ENCODE results near the gene ASCL4. TPM values are rescaled to one million over a fixed set of nuclear protein-coding genes. Genes with fewer than 3 reads are reported as not detected.

ASCL4 gene
- total and polyA plus RNA-seq, 2 of the 8 experiments (the other 6 are each of a cell fraction or from before 2014, with no cell fraction given), result not detected

DNA sequence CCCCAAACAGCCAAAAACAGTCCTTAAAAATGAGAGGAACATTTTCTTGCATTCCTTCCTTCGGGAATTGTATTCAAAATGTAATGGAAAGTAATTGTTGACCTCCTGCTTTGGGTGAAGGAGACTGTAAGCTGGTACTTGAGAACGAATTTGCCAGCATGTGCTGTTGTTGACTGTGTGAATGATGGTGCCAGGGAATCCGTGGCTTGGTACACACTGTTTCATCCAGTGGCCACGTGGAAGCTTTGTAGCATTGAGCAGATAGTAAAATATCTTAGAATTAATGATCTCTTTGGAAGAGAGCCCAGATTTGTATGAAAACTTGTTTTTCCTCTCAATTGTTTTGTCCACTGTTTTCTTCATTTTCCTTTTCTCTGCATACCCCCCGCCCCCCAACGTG lies 1.7 kb downstream of the ASCL4 start:
- Histone ChIP-seq H3K4me3 (ENCODE audit: extremely low read depth in 1 of 4, insufficient read depth in 2 of 4, low read depth in 3 of 4, low read length in 4 of 4) (peak overlapping the region in 1 of 4 experiments; percentile 68; a peak in 2 of 8 replicates), H2BK5ac (ENCODE audit: low read depth, low read length) (no peak overlapping the region), H3K23me2 (ENCODE audit: low read depth, low read length) (peaks cover 5% of the 10 kb centered on the region; the same call in 1 of the 2 replicates), H3K79me1 (ENCODE audit: low read depth, low read length) (no peaks in the 10 kb centered on the region), H2BK20ac (ENCODE audit: low read length) (no peak overlapping the region), H2BK15ac (ENCODE audit: low read length) (no peak overlapping the region), H2AK5ac (ENCODE audit: low read depth, low read length) (0 out of 2 replicates have a peak overlapping the region, but pooled peaks have one; percentile 39), H3K23ac (ENCODE audit: insufficient read length) (no peak overlapping the region), H2BK12ac (ENCODE audit: low read depth, low read length) (no peak overlapping the region), H3K9me3 (ENCODE audit: insufficient read depth in 2 of 2, low read depth in 1 of 2, low read length in 1 of 2) (no peaks in the 10 kb centered on the region), H3K9ac (replicated peaks in 1 of 4; ENCODE audit: extremely low read depth in 1 of 4, low read depth in 3 of 4, low read length in 3 of 4) (no peak overlapping the region), H4K5ac (ENCODE audit: insufficient read length, low read depth, low read length) (no peak overlapping the region), H3K14ac (ENCODE audit: insufficient read length) (no peak overlapping the region), H4K20me1 (replicated peaks in 1 of 2; ENCODE audit: control insufficient read depth in 1 of 2, insufficient read depth in 2 of 2, low read length in 2 of 2) (no peaks in the 10 kb centered on the region), H3K4me1 (replicated peaks in 1 of 4; ENCODE audit: control insufficient read depth in 3 of 4, insufficient read depth in 4 of 4, low read length in 3 of 4) (peaks cover 0 to 3% (median 0%) of the 10 kb centered on the region in 4 experiments; a peak in 2 of 7 replicates), H3K18ac (ENCODE audit: extremely low read depth, low read length) (no peak overlapping the region), H2AFZ (ENCODE audit: low read length) (no peak overlapping the region), H2BK120ac (replicated peaks; ENCODE audit: low read depth, low read length) (no peak overlapping the region), H3K27ac (ENCODE audit: low read depth, low read length) (no peak overlapping the region), H3K79me2 (ENCODE audit: control insufficient read depth in 1 of 2, insufficient read depth in 2 of 2, low read length in 2 of 2) (no peaks in the 10 kb centered on the region), H3K36me3 (ENCODE audit: control insufficient read depth in 2 of 4, insufficient read depth in 4 of 4, low read length in 3 of 4) (no peaks in the 10 kb centered on the region), H3K4me2 (ENCODE audit: insufficient read depth in 1 of 2, low read depth in 2 of 2, low read length in 2 of 2) (peak overlapping the region; percentile 50 to 97; a peak in 3 of 4 replicates), H4K91ac (replicated peaks; ENCODE audit: insufficient read length, low read length) (no peak overlapping the region), H3K27me3 (replicated peaks in 1 of 4; ENCODE audit: control insufficient read depth in 3 of 4, extremely low read depth in 1 of 4, insufficient read depth in 3 of 4, low read length in 3 of 4) (peaks cover 21 to 49% (median 44%) of the 10 kb centered on the region in 4 experiments), H3K56ac (replicated peaks; ENCODE audit: insufficient read length, low read depth, low read length) (no peak overlapping the region), H4K8ac (ENCODE audit: extremely low read depth, insufficient read depth, low read length) (no peak overlapping the region), H3K4ac (replicated peaks; ENCODE audit: insufficient read length, low read depth, low read length) (no peak overlapping the region)
- POLR2A ChIA-PET (ENCODE audit: partially characterized antibody), result interaction anchor here (1.1 to 1.6 kb wide), 2 partner anchors 14 to 16 kb away, joined by 4 to 6 read pairs; partner anchors contain the start of gene PRDM4
- CTCF ChIA-PET (ENCODE audit: partially characterized antibody), result interaction anchor here (1.0 to 3.3 kb wide), 5 partner anchors 12 to 111 kb away, joined by 3 to 13 read pairs (median 3); no protein-coding TSS in a partner anchor
- DNase-seq (ENCODE audit: low read depth in 1 of 2, low spot score in 2 of 2) (no peak), FAIRE-seq (no peak)
- TF ChIP-seq SIN3A (conservative IDR thresholded peaks at IDR 0.05 in 1 of 2, IDR thresholded peaks at IDR 0.05 in 1 of 2; ENCODE audit: low read depth in 1 of 2, low read length in 2 of 2) (no peak), KDM5A (IDR thresholded peaks at IDR 0.05; ENCODE audit: low read length) (no peak), CREB1 (IDR thresholded peaks at IDR 0.05) (no peak), SP2 (IDR thresholded peaks at IDR 0.05; ENCODE audit: low read length) (no peak), SAP30 (IDR thresholded peaks at IDR 0.05; ENCODE audit: insufficient read depth, insufficient replicate concordance, low read length) (no peak), HDAC2 (IDR thresholded peaks at IDR 0.05; ENCODE audit: borderline replicate concordance in 1 of 2, low read depth in 2 of 2, low read length in 2 of 2) (no peak), ZNF274 (IDR thresholded peaks at IDR 0.05; ENCODE audit: borderline replicate concordance, extremely low read depth, low read length) (no peak)
- WGBS, 2 experiments (ENCODE audit: extremely low coverage in 1 of 2, insufficient coverage in 1 of 2, insufficient read length in 1 of 2, insufficient replicate concordance in 2 of 2, low coverage in 1 of 2, low lambda C conversion rate in 2 of 2, missing lambda C conversion rate in 1 of 2), result 69% methylated on average over 6 of the region's 6 CpGs; no CpG with 5 or more reads in 1 of the 2 experiments

All from H1 (cell line).